Ovary (tissue), 9 donors: Measurements from ENCODE around the gene GPR75. TPM values are rescaled to one million over a fixed set of nuclear protein-coding genes. Genes with fewer than 3 reads are reported as not detected.

Experiments used
- DNase-seq, 5 donors: peaks; one replicate each; pipeline ENCODE4 v3.0.0-alpha.2; 2019 to 2020
- H3K27ac ChIP-seq, 2 donors: fragments of 200-600 bp; one replicate each; pipeline versions ENCODE4 v1.5.1 to v1.8.0; 2019 to 2022
- H3K27me3 ChIP-seq: fragments of 200-600 bp; one replicate; pipeline ENCODE4 v1.8.0; 2022
- H3K36me3 ChIP-seq: fragments of 200-600 bp; sonication (generic); one replicate; pipeline ENCODE4 v1.5.1; 2019
- H3K4me1 ChIP-seq: one replicate; pipeline ENCODE4 v1.8.1; 2013; ENCODE audit warnings: mild to moderate bottlenecking, moderate library complexity; ENCODE audit not compliant: insufficient read depth
- H3K4me3 ChIP-seq: fragments of 200-600 bp; sonication (generic); one replicate; pipeline ENCODE4 v1.5.1; 2017
- H3K9me3 ChIP-seq, 2 donors: fragments of 200-600 bp in 1 of 2; sonication (generic) in 1 of 2; one replicate each; pipeline versions ENCODE4 v1.5.1 to v1.8.1; 2013 to 2019; ENCODE audit warnings: mild to moderate bottlenecking in 1 of 2, moderate library complexity in 1 of 2
- CTCF ChIP-seq, 3 donors: fragments of 450-650 bp in 2 of 3; fragments of 200-600 bp in 1 of 3; IDR thresholded peaks; one replicate each; pipeline versions ENCODE4 v1.5.1 to v1.8.0; 2016 to 2022; ENCODE audit warnings: antibody characterized with exemption in 3 of 3, mild to moderate bottlenecking in 1 of 3
- EP300 ChIP-seq: sonication (generic); formaldehyde crosslinking; IDR thresholded peaks from one replicate; pipeline ENCODE4 v1.6.1; 2017; ENCODE audit warnings: antibody characterized with exemption
- POLR2A ChIP-seq: fragments of 450-650 bp; IDR thresholded peaks from one replicate; pipeline ENCODE4 v1.6.1; 2017; ENCODE audit warnings: antibody characterized with exemption, mild to moderate bottlenecking, moderate library complexity
- WGBS, 3 donors: extraction: QIAGEN DNeasy Blood & Tissue Kit in 1 of 3; methylation state at CpG; one replicate each; pipeline versions ENCODE4 v1.1.5 to v1.1.7; 2013 to 2017; 5-methylcytosine and 5-hydroxymethylcytosine counted together
- intact Hi-C, 4 donors: fragments of 100-400 bp; cut with DNase I; formaldehyde crosslinking; loops; one replicate each; pipeline versions ENCODE4 v1.11.0 to v1.15.1; 2022 to 2023
- polyA plus RNA-seq, 2 donors: library from polyadenylated mRNA; stranded (reverse); fragments of 200-250 nt in 1 of 2; fragments of 350-450 nt in 1 of 2; fragmentation: Illumina TruSeq in 1 of 2; extraction: RNeasy Lipid Tissue Mini Kit (QIAGEN cat#74804) in 1 of 2; gene quantifications; one replicate each; pipeline ENCODE4 v1.2.3, GENCODE V29; 2013 to 2014
- total RNA-seq, 7 donors: library from RNA; depleted of rRNA in 2 of 7; stranded (reverse); fragments of >200 nt in 2 of 7; fragmentation: NEBNext Ultra II Directional in 3 of 7; extraction: Animal tissue kit (Norgen Biotek cat#: 25700) in 3 of 7; gene quantifications; one replicate each; pipeline versions ENCODE4 v1.1.0 to v1.2.4, GENCODE V29; 2016 to 2023
- donor health status: DM: no; HTN: no; CAD: no; lungs with moderate emphysema.
- donor health status: DM: no; HTN: no; CAD: no.
- donor health status: Bipolar disorder and iron deficiency.
- donor health status: DM: yes; HTN: yes; CAD: no.
- donor health status: DM: no; HTN: no; CAD: no.
- donor health status: DM: yes; HTN: yes; CAD: no.

GPR75 gene
- total and polyA plus RNA-seq, 9 donors: 1.1 to 4.9 (median 2.8) TPM

- no peaks in the 10 kb centered on the region for H3K27me3 ChIP-seq
- no peak for DNase-seq
- no peak overlapping the region for H3K27ac ChIP-seq
- WGBS, 3 donors: 92 to 97% (median 95%) methylated on average over 7 of the region's 7 CpGs
- H3K4me3 ChIP-seq: no peak overlapping the region
- no peak for TF ChIP-seq POLR2A
- no peak for TF ChIP-seq CTCF (IDR thresholded peaks at IDR 0.05)
- no peak for TF ChIP-seq EP300
- no peaks in the 10 kb centered on the region for H3K36me3 ChIP-seq
- H3K4me1 ChIP-seq: no peaks in the 10 kb centered on the region
- intact Hi-C loops: no loop called here
- no peaks in the 10 kb centered on the region for H3K9me3 ChIP-seq
These were observed 14.7 kb upstream of the GPR75 start for GRCh38 chr2:53874401-53874950.

- TF ChIP-seq CTCF (IDR thresholded peaks at IDR 0.05): no peak
- no peak for TF ChIP-seq POLR2A
- no peak for TF ChIP-seq EP300
- H3K9me3 ChIP-seq: no peaks in the 10 kb centered on the region
- no peaks in the 10 kb centered on the region for H3K36me3 ChIP-seq
- DNase-seq: no peak
- no peak overlapping the region for H3K27ac ChIP-seq
- WGBS, 3 donors: 95 to 98% (median 97%) methylated on average over 2 of the region's 2 CpGs
- no peaks in the 10 kb centered on the region for H3K27me3 ChIP-seq
- no peak overlapping the region for H3K4me3 ChIP-seq
- intact Hi-C loops: no loop called here
- H3K4me1 ChIP-seq: no peaks in the 10 kb centered on the region
These were observed 8.0 kb upstream of the GPR75 start for GRCh38 chr2:53867773-53868172.

GRCh38 chr2:53867169-53867568 is 7.4 kb upstream of the GPR75 start:
- Histone ChIP-seq H3K27ac (no peak overlapping the region), H3K27me3 (no peaks in the 10 kb centered on the region), H3K36me3 (no peaks in the 10 kb centered on the region), H3K4me3 (no peak overlapping the region), H3K9me3 (no peaks in the 10 kb centered on the region), H3K4me1 (no peaks in the 10 kb centered on the region)
- DNase-seq: no peak
- whole genome bisulfite sequencing, 3 donors: 86 to 96% (median 90%) methylated on average over 5 of the region's 5 CpGs
- TF ChIP-seq POLR2A (no peak), EP300 (no peak)
- intact Hi-C loops: no loop called here

- 85 to 92% (median 86%) methylated on average over 5 of the region's 5 CpGs for WGBS, 3 donors
- TF ChIP-seq EP300 (no peak), CTCF (IDR thresholded peaks at IDR 0.05) (no peak), POLR2A (no peak)
- Histone ChIP-seq H3K36me3 (no peaks in the 10 kb centered on the region), H3K4me3 (no peak overlapping the region), H3K27me3 (no peaks in the 10 kb centered on the region), H3K27ac (no peak overlapping the region), H3K4me1 (no peaks in the 10 kb centered on the region), H3K9me3 (no peaks in the 10 kb centered on the region)
- DNase-seq: no peak
- intact Hi-C loops: no loop called here
These were observed 6.2 kb upstream of the GPR75 start for GRCh38 chr2:53865962-53866361.

- no peak overlapping the region for H3K27ac ChIP-seq
- no peaks in the 10 kb centered on the region for H3K9me3 ChIP-seq
- no peak overlapping the region for H3K4me3 ChIP-seq
- intact Hi-C loops: no loop called here
- DNase-seq: no peak
- TF ChIP-seq POLR2A (no peak), EP300 (no peak), CTCF (IDR thresholded peaks at IDR 0.05) (no peak)
- H3K4me1 ChIP-seq: no peaks in the 10 kb centered on the region
- no peaks in the 10 kb centered on the region for H3K36me3 ChIP-seq
- 81 to 91% (median 91%) methylated on average over 2 of the region's 2 CpGs for WGBS, 3 donors
- H3K27me3 ChIP-seq: no peaks in the 10 kb centered on the region
These were observed 5.5 kb upstream of the GPR75 start for GRCh38 chr2:53865264-53865663.
